ENCODE measurements around the gene ECE2. TPM values are rescaled to one million over a fixed set of nuclear protein-coding genes. Genes with fewer than 3 reads are reported as not detected.

The ECE2 gene
- total RNA-seq, 2 experiments from 2014 or later: not detected

DNA sequence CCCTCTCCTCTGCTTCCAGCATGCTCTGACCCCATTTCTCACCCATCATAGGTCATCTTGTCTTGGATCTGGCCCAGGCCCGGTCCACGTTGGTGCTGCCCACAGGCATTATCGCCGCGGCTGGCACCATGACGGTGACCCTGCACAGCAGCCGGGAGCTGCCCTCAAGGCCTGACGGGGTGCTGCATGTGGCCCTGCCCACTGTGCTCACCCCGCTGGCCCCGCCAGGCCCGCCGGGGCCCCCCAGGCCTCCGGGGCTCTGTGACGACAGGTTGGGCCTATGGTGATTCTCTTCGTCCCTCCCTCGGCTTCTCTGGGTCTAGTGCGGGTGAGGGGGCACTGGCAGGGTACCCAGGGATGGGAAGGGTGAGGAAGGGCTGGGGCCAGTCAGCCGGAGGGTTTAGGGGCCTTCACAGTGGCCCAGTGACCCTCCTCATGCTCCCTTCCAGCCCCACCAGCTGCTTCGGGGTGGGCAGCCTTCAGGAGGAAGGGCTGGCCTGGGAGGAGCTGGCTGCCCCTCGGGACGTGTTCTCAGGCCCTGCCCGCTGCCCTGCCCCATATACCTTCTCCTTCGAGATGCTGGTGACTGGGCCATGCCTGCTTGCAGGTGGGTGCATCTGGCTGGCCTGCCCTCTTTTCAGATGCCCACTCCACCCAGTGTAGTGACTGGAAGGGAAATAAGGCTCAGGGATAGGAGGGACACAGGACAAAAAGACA lies 42.5 kb upstream of the ECE2 start:
- H3K36me3 ChIP-seq (ENCODE audit: insufficient read depth, low read length): no peaks in the 10 kb centered on the region
- H3K79me2 ChIP-seq (ENCODE audit: insufficient read depth, low read depth, low read length): no peaks in the 10 kb centered on the region
- no peak for TF ChIP-seq CTCF (conservative IDR thresholded peaks at IDR 0.05; ENCODE audit: low read length)
- TF ChIP-seq EZH2phosphoT487 (IDR thresholded peaks at IDR 0.05; ENCODE audit: borderline replicate concordance, low read depth, low read length): no peak
- ChIA-PET CTCF (ENCODE audit: unreplicated experiment) (no interaction called here), POLR2A (no interaction called here)
- no peak overlapping the region for H3K4me3 ChIP-seq (ENCODE audit: low read depth, low read length, poor library complexity, severe bottlenecking)
- peaks cover 14% of the 10 kb centered on the region for H3K4me1 ChIP-seq (ENCODE audit: insufficient read depth, low read length, poor library complexity, severe bottlenecking)
- intact Hi-C loops (cut with micrococcal nuclease; ENCODE audit: unreplicated experiment): no loop called here
- no peak overlapping the region for H3K27ac ChIP-seq (ENCODE audit: low read depth, low read length, poor library complexity, severe bottlenecking)
- BruUV-seq (replicated peaks): no TSS peak
- H2AFZ ChIP-seq (ENCODE audit: low read length): no peak overlapping the region
- H4K20me1 ChIP-seq (ENCODE audit: insufficient read depth, low read length): no peaks in the 10 kb centered on the region
- no peaks in the 10 kb centered on the region for H3K9me3 ChIP-seq (ENCODE audit: low read length)
- no peaks in the 10 kb centered on the region for H3K9me2 ChIP-seq (ENCODE audit: insufficient read depth, low read length)
- no peak for DNase-seq (ENCODE audit: low spot score)
- no peak overlapping the region for H3K4me2 ChIP-seq (ENCODE audit: low read length)

DNA sequence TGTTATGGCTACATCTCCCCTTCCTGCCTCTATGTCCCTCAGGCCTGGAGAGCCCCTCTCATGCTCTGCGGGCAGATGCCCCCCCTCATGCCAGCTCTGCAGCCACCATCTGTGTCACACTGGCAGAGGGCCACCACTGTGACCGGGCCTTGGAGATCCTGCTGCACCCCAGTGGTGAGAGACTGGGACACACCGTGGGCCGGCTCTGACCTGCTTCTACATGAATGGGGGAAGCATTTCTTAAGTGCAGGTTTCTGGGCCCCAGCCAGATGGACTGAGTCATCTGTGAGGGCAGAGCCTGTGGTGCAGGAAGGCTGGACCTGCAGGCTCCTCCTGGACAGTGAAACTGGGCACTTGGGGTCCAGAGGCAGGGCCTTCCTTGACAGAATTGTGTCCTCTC lies 41.6 kb upstream of the ECE2 start:
- no peaks in the 10 kb centered on the region for H3K9me3 ChIP-seq (ENCODE audit: low read length)
- no peaks in the 10 kb centered on the region for H3K36me3 ChIP-seq (ENCODE audit: insufficient read depth, low read length)
- peak; percentile 14 for DNase-seq (ENCODE audit: low spot score)
- TF ChIP-seq EZH2phosphoT487 (IDR thresholded peaks at IDR 0.05; ENCODE audit: borderline replicate concordance, low read depth, low read length) (no peak), CTCF (conservative IDR thresholded peaks at IDR 0.05; ENCODE audit: low read length) (0 out of 2 replicates have a peak, but pooled peaks have one; percentile 30)
- H3K4me1 ChIP-seq (ENCODE audit: insufficient read depth, low read length, poor library complexity, severe bottlenecking): peaks cover 14% of the 10 kb centered on the region
- ChIA-PET POLR2A (no interaction called here), CTCF (ENCODE audit: unreplicated experiment) (no interaction called here)
- no peak overlapping the region for H2AFZ ChIP-seq (ENCODE audit: low read length)
- intact Hi-C loops (cut with micrococcal nuclease; ENCODE audit: unreplicated experiment): no loop called here
- no peak overlapping the region for H3K27ac ChIP-seq (ENCODE audit: low read depth, low read length, poor library complexity, severe bottlenecking)
- H3K4me3 ChIP-seq (ENCODE audit: low read depth, low read length, poor library complexity, severe bottlenecking): no peak overlapping the region
- no peak overlapping the region for H3K4me2 ChIP-seq (ENCODE audit: low read length)
- H3K9me2 ChIP-seq (ENCODE audit: insufficient read depth, low read length): no peaks in the 10 kb centered on the region
- H3K79me2 ChIP-seq (ENCODE audit: insufficient read depth, low read depth, low read length): no peaks in the 10 kb centered on the region
- no TSS peak for BruUV-seq (replicated peaks)
- H4K20me1 ChIP-seq (ENCODE audit: insufficient read depth, low read length): no peaks in the 10 kb centered on the region

- H3K9me2 ChIP-seq (ENCODE audit: insufficient read depth, low read length): no peaks in the 10 kb centered on the region
- POLR2A ChIA-PET: no interaction called here
- no peaks in the 10 kb centered on the region for H3K79me2 ChIP-seq (ENCODE audit: insufficient read depth, low read depth, low read length)
- DNase-seq (ENCODE audit: low spot score): no peak
- H3K4me2 ChIP-seq (ENCODE audit: low read length): no peak overlapping the region
- no TSS peak for BruUV-seq (replicated peaks)
- H3K4me3 ChIP-seq (ENCODE audit: low read depth, low read length, poor library complexity, severe bottlenecking): no peak overlapping the region
- no peaks in the 10 kb centered on the region for H4K20me1 ChIP-seq (ENCODE audit: insufficient read depth, low read length)
- H3K4me1 ChIP-seq (ENCODE audit: insufficient read depth, low read length, poor library complexity, severe bottlenecking): peaks cover 8% of the 10 kb centered on the region
- no peak overlapping the region for H2AFZ ChIP-seq (ENCODE audit: low read length)
- TF ChIP-seq EZH2phosphoT487 (IDR thresholded peaks at IDR 0.05; ENCODE audit: borderline replicate concordance, low read depth, low read length) (no peak), CTCF (conservative IDR thresholded peaks at IDR 0.05; ENCODE audit: low read length) (no peak)
- H3K27ac ChIP-seq (ENCODE audit: low read depth, low read length, poor library complexity, severe bottlenecking): no peak overlapping the region
- H3K9me3 ChIP-seq (ENCODE audit: low read length): no peaks in the 10 kb centered on the region
- CTCF ChIA-PET (ENCODE audit: unreplicated experiment): no interaction called here
- no peaks in the 10 kb centered on the region for H3K36me3 ChIP-seq (ENCODE audit: insufficient read depth, low read length)
- intact Hi-C loops (cut with micrococcal nuclease; ENCODE audit: unreplicated experiment): no loop called here
Measured at GRCh38 chr3:184234671-184235380, 41.0 kb upstream of the ECE2 start.

Measured in OCI-LY7 (cell line).